WTC11 (cell line): ENCODE results near the gene RNASEL.

ENCODE experiments used
- ATF6 ChIP-seq: sonication (generic); formaldehyde crosslinking; IDR thresholded peaks from 2 replicates; pipeline ENCODE4 v1.8.1; 2023; ENCODE audit warnings: mild to moderate bottlenecking, missing genetic modification reagents
- CREM ChIP-seq: sonication (generic); formaldehyde crosslinking; IDR thresholded peaks from 2 replicates; pipeline ENCODE4 v1.8.1; 2022; ENCODE audit warnings: mild to moderate bottlenecking, missing genetic modification reagents, moderate library complexity
- CTCF ChIP-seq: fragments of 200-600 bp; IDR thresholded peaks from 2 replicates; pipeline ENCODE4 v1.8.0; 2022; ENCODE audit warnings: antibody characterized with exemption
- ELF4 ChIP-seq: sonication (generic); formaldehyde crosslinking; IDR thresholded peaks from 2 replicates; pipeline ENCODE4 v1.8.1; 2022; ENCODE audit warnings: low read depth, mild to moderate bottlenecking, moderate library complexity, missing genetic modification reagents
- ERG ChIP-seq: fragments of 250-450 bp; sonication (Bioruptor Pico); IDR thresholded peaks from 2 replicates; pipeline ENCODE4 v1.8.0; 2021; ENCODE audit warnings: mild to moderate bottlenecking
- FOXJ3 ChIP-seq: sonication (generic); formaldehyde crosslinking; IDR thresholded peaks from 2 replicates; pipeline ENCODE4 v1.9.0; 2021; ENCODE audit warnings: missing genetic modification reagents, mild to moderate bottlenecking, borderline replicate concordance
- FOXK1 ChIP-seq: sonication (generic); formaldehyde crosslinking; IDR thresholded peaks from 2 replicates; pipeline ENCODE4 v1.8.0; 2022; ENCODE audit warnings: mild to moderate bottlenecking, moderate library complexity, missing genetic modification reagents
- GABPB1 ChIP-seq: sonication (generic); formaldehyde crosslinking; IDR thresholded peaks from 2 replicates; pipeline ENCODE4 v1.8.1; 2023; ENCODE audit warnings: mild to moderate bottlenecking, missing genetic modification reagents
- IRF2 ChIP-seq: sonication (generic); formaldehyde crosslinking; IDR thresholded peaks from 2 replicates; pipeline ENCODE4 v1.8.0; 2022; ENCODE audit warnings: low read depth, missing genetic modification reagents, borderline replicate concordance
- SMAD4 ChIP-seq: sonication (generic); formaldehyde crosslinking; IDR thresholded peaks from 2 replicates; pipeline ENCODE4 v1.8.0; 2022; ENCODE audit warnings: mild to moderate bottlenecking, missing genetic modification reagents
- ZNF121 ChIP-seq: sonication (generic); formaldehyde crosslinking; IDR thresholded peaks from 2 replicates; pipeline ENCODE4 v1.8.0; 2023; ENCODE audit warnings: missing genetic modification reagents
- ZNF138 ChIP-seq: sonication (generic); formaldehyde crosslinking; conservative IDR thresholded peaks from 2 replicates; pipeline ENCODE4 v1.8.1; 2022; ENCODE audit warnings: mild to moderate bottlenecking, moderate library complexity, missing genetic modification reagents

GRCh38 chr1:182533896-182534295, 55.2 kb downstream of the RNASEL start:
- TF ChIP-seq ERG (CRISPR knock-in tag) (no peak), CTCF (no peak), FOXJ3 (no peak), ZNF138 (CRISPR knock-in tag) (no peak), ZNF121 (no peak), FOXK1 (CRISPR knock-in tag) (no peak), ATF6 (CRISPR knock-in tag) (no peak), IRF2 (no peak), CREM (no peak), GABPB1 (CRISPR knock-in tag) (no peak), SMAD4 (CRISPR knock-in tag) (no peak), ELF4 (CRISPR knock-in tag) (no peak)
